HG02852 (cell line): ENCODE results near the gene PLTP.
"Not testable (repeated sequence)": the region's sequence is repeated elsewhere in the genome, so short reads cannot be mapped to it uniquely, and the experiment has no call there.

Source experiments
- ATAC-seq: cut with Tn5 transposase; IDR thresholded peaks from one replicate; pipeline ENCODE4 v1.9.1; 2021; ENCODE audit warnings: mild to moderate bottlenecking, moderate library complexity; ENCODE audit not compliant: unreplicated experiment

The PLTP gene

GRCh38 chr20:45944965-45945677, 33.2 kb upstream of the PLTP start:
- no peak for ATAC-seq

- no peak for ATAC-seq
Observed at GRCh38 chr20:45944151-45944964, 32.4 kb upstream of the PLTP start.

- ATAC-seq = no peak
Observed at GRCh38 chr20:45943613-45944012, 31.7 kb upstream of the PLTP start.

- ATAC-seq = no peak
Observed at GRCh38 chr20:45940469-45940868, 28.5 kb upstream of the PLTP start.

GRCh38 chr20:45940053-45940452, 28.1 kb upstream of the PLTP start:
- no peak for ATAC-seq

- ATAC-seq = no peak
Observed at GRCh38 chr20:45938727-45939438, 26.9 kb upstream of the PLTP start.

- no peak for ATAC-seq
Observed at GRCh38 chr20:45937765-45938164, 25.8 kb upstream of the PLTP start.

GRCh38 chr20:45935416-45936046, 23.6 kb upstream of the PLTP start:
- peak; percentile 7 for ATAC-seq

- peak; percentile 72 for ATAC-seq
Observed at GRCh38 chr20:45934586-45935415, 22.8 kb upstream of the PLTP start, which contains the start of gene PCIF1. PCIF1 (plus strand) TSS chr20:45934683; CDS start chr20:45939000, 4,317 bp downstream.

GRCh38 chr20:45934046-45934585, 22.2 kb upstream of the PLTP start:
- ATAC-seq = peak; percentile 20

GRCh38 chr20:45933266-45934045, 21.5 kb upstream of the PLTP start:
- no peak for ATAC-seq

GRCh38 chr20:45931680-45932079, 19.7 kb upstream of the PLTP start:
- not testable (repeated sequence) for ATAC-seq

- no peak for ATAC-seq
Observed at GRCh38 chr20:45927071-45927878, 15.3 kb upstream of the PLTP start.

- ATAC-seq = no peak
Observed at GRCh38 chr20:45926731-45927070, 14.7 kb upstream of the PLTP start.

GRCh38 chr20:45925821-45926506, 14.0 kb upstream of the PLTP start:
- no peak for ATAC-seq

GRCh38 chr20:45924391-45925261, 12.7 kb upstream of the PLTP start:
- ATAC-seq = no peak
